Mesenchymal stem cell (in vitro differentiated cells and primary cell): ENCODE data around the gene WDR91.

Source experiments
- DNase-seq: peaks from one replicate; pipeline ENCODE4 v3.0.0-alpha.2; 2013
- H2AFZ ChIP-seq: one replicate; pipeline ENCODE4 v1.6.1; 2013; ENCODE audit warnings: low read depth, mild to moderate bottlenecking, control low read depth, inconsistent platforms, low read length, moderate library complexity
- H2AK5ac ChIP-seq: 2 replicates; pipeline ENCODE4 v1.6.1; 2013; ENCODE audit warnings: low read length, moderate library complexity, mild to moderate bottlenecking, inconsistent platforms; ENCODE audit not compliant: severe bottlenecking
- H2BK120ac ChIP-seq: one replicate; pipeline ENCODE4 v1.6.1; 2013; ENCODE audit warnings: low read depth, mild to moderate bottlenecking, inconsistent platforms, low read length, moderate library complexity
- H2BK12ac ChIP-seq, 2 experiments: one replicate each; pipeline ENCODE4 v1.6.1; 2013; ENCODE audit warnings: inconsistent platforms in 2 of 2, low read length in 2 of 2, mild to moderate bottlenecking in 2 of 2, moderate library complexity in 2 of 2, control low read depth in 1 of 2
- H2BK15ac ChIP-seq: one replicate; pipeline ENCODE4 v1.6.1; 2013; ENCODE audit warnings: mild to moderate bottlenecking, low read depth, inconsistent platforms; ENCODE audit not compliant: poor library complexity, severe bottlenecking
- H2BK5ac ChIP-seq: 2 replicates; pipeline ENCODE4 v1.6.1; 2013; ENCODE audit warnings: low read depth, mild to moderate bottlenecking, low read length, control low read depth, inconsistent platforms; ENCODE audit not compliant: poor library complexity, severe bottlenecking
- H3K14ac ChIP-seq, 2 experiments: one replicate each; pipeline ENCODE4 v1.6.1; 2013; ENCODE audit warnings: inconsistent platforms in 2 of 2, low read length in 2 of 2, control low read depth in 1 of 2, mild to moderate bottlenecking in 1 of 2, moderate library complexity in 1 of 2
- H3K18ac ChIP-seq, 2 experiments: one replicate each; pipeline ENCODE4 v1.6.1; 2013; ENCODE audit warnings: inconsistent platforms in 2 of 2, low read length in 2 of 2, control low read depth in 1 of 2, low read depth in 1 of 2, mild to moderate bottlenecking in 1 of 2
- H3K23ac ChIP-seq, 2 experiments: one replicate each; pipeline ENCODE4 v1.6.1; 2013; ENCODE audit warnings: inconsistent platforms in 2 of 2, low read length in 2 of 2, mild to moderate bottlenecking in 2 of 2, moderate library complexity in 2 of 2, control low read depth in 1 of 2
- H3K27ac ChIP-seq: 2 replicates; pipeline ENCODE4 v1.5.1; 2013; ENCODE audit warnings: mild to moderate bottlenecking, moderate library complexity, low read length, control low read depth, inconsistent platforms; ENCODE audit not compliant: poor library complexity, severe bottlenecking
- H3K27me3 ChIP-seq, 2 experiments: 2 replicates each; pipeline versions ENCODE4 v1.6.1 to v1.7.0; 2013; ENCODE audit warnings: low read length in 2 of 2, mild to moderate bottlenecking in 2 of 2, moderate library complexity in 2 of 2, control low read depth in 1 of 2, inconsistent platforms in 1 of 2; ENCODE audit not compliant: control insufficient read depth in 1 of 2, insufficient read depth in 1 of 2
- H3K36me3 ChIP-seq, 2 experiments: 2 replicates each; pipeline versions ENCODE4 v1.6.1 to v1.7.0; 2013; ENCODE audit warnings: low read length in 2 of 2, control low read depth in 1 of 2, inconsistent platforms in 1 of 2, low read depth in 1 of 2, mild to moderate bottlenecking in 1 of 2; ENCODE audit not compliant: insufficient read depth in 2 of 2, control insufficient read depth in 1 of 2
- H3K4ac ChIP-seq, 2 experiments: one replicate each; pipeline ENCODE4 v1.6.1; 2013; ENCODE audit warnings: inconsistent platforms in 2 of 2, low read length in 2 of 2, mild to moderate bottlenecking in 2 of 2, moderate library complexity in 2 of 2, control low read depth in 1 of 2, low read depth in 1 of 2
- H3K4me1 ChIP-seq: 2 replicates; pipeline ENCODE4 v1.6.1; 2013; ENCODE audit warnings: low read depth, low read length, control low read depth; ENCODE audit not compliant: control insufficient read depth, insufficient read depth
- H3K4me2 ChIP-seq: 2 replicates; pipeline ENCODE4 v1.6.1; 2013; ENCODE audit warnings: low read length, mild to moderate bottlenecking, inconsistent platforms; ENCODE audit not compliant: poor library complexity, severe bottlenecking
- H3K4me3 ChIP-seq, 2 experiments: 2 replicates each; pipeline versions ENCODE4 v1.5.1 to v1.7.0; 2013; ENCODE audit warnings: low read length in 2 of 2, mild to moderate bottlenecking in 2 of 2, control low read depth in 1 of 2, low read depth in 1 of 2; ENCODE audit not compliant: insufficient read depth in 1 of 2
- H3K79me1 ChIP-seq: replicated peaks from 2 replicates; pipeline ENCODE4 v1.6.1; 2013; ENCODE audit warnings: mild to moderate bottlenecking, control low read depth, low read length, inconsistent platforms; ENCODE audit not compliant: poor library complexity, severe bottlenecking
- H3K9ac ChIP-seq: 2 replicates; pipeline ENCODE4 v1.7.0; 2013; ENCODE audit warnings: mild to moderate bottlenecking, low read length, moderate library complexity
- H3K9me3 ChIP-seq: 2 replicates; pipeline ENCODE4 v1.7.0; 2013; ENCODE audit warnings: mild to moderate bottlenecking, low read length; ENCODE audit not compliant: control insufficient read depth
- H4K8ac ChIP-seq: one replicate; pipeline ENCODE4 v1.6.1; 2013; ENCODE audit warnings: inconsistent platforms, mild to moderate bottlenecking, low read length, moderate library complexity
- H4K91ac ChIP-seq: one replicate; pipeline ENCODE4 v1.6.1; 2013; ENCODE audit warnings: mild to moderate bottlenecking, low read length, inconsistent platforms
- WGBS: methylation state at CpG from one replicate; pipeline ENCODE4 v1.1.7; 2013; ENCODE audit warnings: mixed read lengths; 5-methylcytosine and 5-hydroxymethylcytosine counted together

WDR91 gene

GRCh38 chr7:135158874-135159273 is 52.5 kb downstream of the WDR91 start:
- Histone ChIP-seq H3K27ac (peak overlapping the region; percentile 84), H3K23ac (no peak overlapping the region), H3K4ac (peak overlapping the region in 1 of 2 experiments; percentile 63), H2AK5ac (peak overlapping the region; percentile 27), H2AFZ (no peak overlapping the region), H3K79me1 (peaks cover 18% of the 10 kb centered on the region), H3K36me3 (peaks cover 11 to 27% of the 10 kb centered on the region in 2 experiments), H3K14ac (peak overlapping the region in 1 of 2 experiments; percentile 35), H4K91ac (peak overlapping the region; percentile 54), H3K18ac (peak overlapping the region; percentile 66 to 74), H2BK5ac (no peak overlapping the region), H3K4me2 (no peak overlapping the region), H3K9ac (peak overlapping the region; percentile 44), H4K8ac (no peak overlapping the region), H3K4me1 (peaks cover 28% of the 10 kb centered on the region), H2BK15ac (peak overlapping the region; percentile 57), H3K27me3 (no peaks in the 10 kb centered on the region), H3K4me3 (no peak overlapping the region), H3K9me3 (peaks cover 31% of the 10 kb centered on the region), H2BK12ac (peak overlapping the region in 1 of 2 experiments; percentile 79), H2BK120ac (no peak overlapping the region)
- WGBS: 91% methylated on average over 6 of the region's 6 CpGs
- no peak for DNase-seq

- H3K4me2 ChIP-seq: no peak overlapping the region
- peak overlapping the region; percentile 4 to 29 for H2BK12ac ChIP-seq
- H2BK5ac ChIP-seq: no peak overlapping the region
- H3K23ac ChIP-seq: no peak overlapping the region
- no peak overlapping the region for H3K14ac ChIP-seq
- peaks cover 28% of the 10 kb centered on the region for H3K4me1 ChIP-seq
- peaks cover 8 to 24% of the 10 kb centered on the region in 2 experiments for H3K36me3 ChIP-seq
- no peak overlapping the region for H2BK120ac ChIP-seq
- no peak for DNase-seq
- peaks cover 16% of the 10 kb centered on the region for H3K79me1 ChIP-seq
- no peaks in the 10 kb centered on the region for H3K27me3 ChIP-seq
- no peak overlapping the region for H3K9ac ChIP-seq
- H3K27ac ChIP-seq: peak overlapping the region; percentile 84
- no peak overlapping the region for H3K4me3 ChIP-seq
- H4K8ac ChIP-seq: no peak overlapping the region
- peaks cover 37% of the 10 kb centered on the region for H3K9me3 ChIP-seq
- H3K4ac ChIP-seq: peak overlapping the region in 1 of 2 experiments; percentile 48
- peak overlapping the region; percentile 60 for H2AK5ac ChIP-seq
- no peak overlapping the region for H2AFZ ChIP-seq
- no peak overlapping the region for H2BK15ac ChIP-seq
- 86% methylated on average over 1 of the region's 1 CpG for WGBS
- H4K91ac ChIP-seq: peak overlapping the region; percentile 58
- H3K18ac ChIP-seq: peak overlapping the region in 1 of 2 experiments; percentile 74
These were observed 53.1 kb downstream of the WDR91 start for GRCh38 chr7:135158141-135158655.

DNA sequence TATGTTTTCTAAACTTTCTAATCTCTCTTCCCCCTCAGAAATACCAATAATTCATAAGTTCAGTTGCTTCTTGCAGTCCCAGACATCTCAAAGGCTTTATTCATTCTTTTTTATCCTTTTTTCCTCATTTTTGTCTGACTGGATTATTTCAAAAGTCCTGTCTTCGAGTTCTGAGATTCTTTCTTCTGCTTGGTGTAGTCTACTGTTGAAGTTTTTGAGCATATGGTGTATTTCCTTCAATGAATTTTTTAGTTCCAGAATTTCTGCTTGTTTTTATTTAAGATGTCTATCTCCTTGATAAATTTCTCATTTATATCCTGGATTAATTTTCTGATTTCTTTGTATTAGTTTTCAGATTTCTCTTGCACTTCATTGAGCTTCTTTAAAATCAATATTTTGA is 55.0 kb downstream of the WDR91 start:
- no peak overlapping the region for H2AK5ac ChIP-seq
- no peak overlapping the region for H3K4me3 ChIP-seq
- no peak overlapping the region for H3K9ac ChIP-seq
- no peak overlapping the region for H3K4me2 ChIP-seq
- peaks cover 8 to 28% of the 10 kb centered on the region in 2 experiments for H3K36me3 ChIP-seq
- no CpG with 5 or more reads among the region's 1 CpG for WGBS
- H2BK15ac ChIP-seq: no peak overlapping the region
- H2BK5ac ChIP-seq: no peak overlapping the region
- no peak overlapping the region for H2BK120ac ChIP-seq
- H3K18ac ChIP-seq: no peak overlapping the region
- no peak overlapping the region for H3K14ac ChIP-seq
- peaks cover 26% of the 10 kb centered on the region for H3K4me1 ChIP-seq
- H3K9me3 ChIP-seq: peaks cover 38% of the 10 kb centered on the region
- H2AFZ ChIP-seq: no peak overlapping the region
- peaks cover 14% of the 10 kb centered on the region for H3K79me1 ChIP-seq
- H2BK12ac ChIP-seq: no peak overlapping the region
- H4K91ac ChIP-seq: no peak overlapping the region
- H3K27me3 ChIP-seq: no peaks in the 10 kb centered on the region
- H4K8ac ChIP-seq: no peak overlapping the region
- no peak overlapping the region for H3K27ac ChIP-seq
- no peak for DNase-seq
- H3K4ac ChIP-seq: no peak overlapping the region
- no peak overlapping the region for H3K23ac ChIP-seq

DNA sequence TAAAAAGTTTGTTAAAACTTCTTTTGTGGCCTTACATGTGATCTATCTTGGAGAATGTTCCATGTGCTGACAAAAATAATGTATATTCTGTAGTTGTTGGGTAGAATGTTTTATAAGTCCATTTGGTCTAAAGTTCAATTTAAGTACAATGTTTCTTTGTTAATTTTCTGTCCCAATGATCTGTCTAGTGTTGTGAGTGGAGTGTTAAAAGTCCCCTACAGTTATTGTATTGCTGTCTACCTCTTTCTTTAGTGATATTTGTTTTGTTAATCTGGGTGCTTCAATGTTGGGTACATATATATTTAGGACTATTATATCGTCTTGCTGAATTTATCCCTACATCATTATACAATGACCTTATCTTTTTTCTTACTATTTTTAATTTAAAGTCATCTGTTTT is 56.6 kb downstream of the WDR91 start:
- H3K9ac ChIP-seq: no peak overlapping the region
- DNase-seq: no peak

More for the DNA sequence above, 56.6 kb downstream of the WDR91 start:
- Histone ChIP-seq H2BK15ac (no peak overlapping the region), H3K4me3 (no peak overlapping the region), H3K4me2 (no peak overlapping the region), H3K18ac (no peak overlapping the region), H2AFZ (no peak overlapping the region), H3K4me1 (peaks cover 26% of the 10 kb centered on the region), H3K23ac (no peak overlapping the region), H3K79me1 (peaks cover 16% of the 10 kb centered on the region), H3K36me3 (peaks cover 8 to 34% of the 10 kb centered on the region in 2 experiments), H4K91ac (no peak overlapping the region), H4K8ac (no peak overlapping the region), H2AK5ac (no peak overlapping the region), H2BK5ac (no peak overlapping the region), H3K14ac (no peak overlapping the region), H2BK120ac (no peak overlapping the region), H3K9me3 (peaks cover 38% of the 10 kb centered on the region), H3K27me3 (no peaks in the 10 kb centered on the region), H3K27ac (no peak overlapping the region), H3K4ac (no peak overlapping the region), H2BK12ac (no peak overlapping the region)
- no CpG with 5 or more reads among the region's 1 CpG for WGBS
